GM23338 (cell line): Measurements from ENCODE around the gene NCOA1. TPM values are rescaled to one million over a fixed set of nuclear protein-coding genes. Genes with fewer than 3 reads are reported as not detected.

Source experiments
- ATAC-seq: fragments of 200-7000 bp; cut with Tn5 transposase; 3 replicates; pipeline ENCODE4 v1.9.1; 2020
- DNase-seq: peaks from one replicate; pipeline ENCODE4 v3.0.0-alpha.2; 2015; ENCODE audit warnings: low spot score
- H2AFZ ChIP-seq: fragments of 200-600 bp; sonication (generic); 2 replicates; pipeline ENCODE4 v1.8.0; 2016; ENCODE audit warnings: antibody characterized with exemption, mild to moderate bottlenecking, moderate library complexity
- H3F3A ChIP-seq: fragments of 200-600 bp; sonication (generic); replicated peaks from 2 replicates; pipeline ENCODE4 v1.8.0; 2017; ENCODE audit warnings: antibody characterized with exemption, mixed run types, low read depth
- H3K27ac ChIP-seq: fragments of 200-600 bp; sonication (generic); 2 replicates; pipeline ENCODE4 v1.6.1; 2016; ENCODE audit warnings: low read depth
- H3K27me3 ChIP-seq: fragments of 200-600 bp; sonication (generic); 2 replicates; pipeline ENCODE4 v1.8.0; 2016; ENCODE audit warnings: mild to moderate bottlenecking, mixed run types, moderate library complexity; ENCODE audit not compliant: insufficient read depth
- H3K36me3 ChIP-seq: fragments of 200-600 bp; sonication (generic); 2 replicates; pipeline ENCODE4 v1.8.0; 2016; ENCODE audit warnings: mild to moderate bottlenecking; ENCODE audit not compliant: insufficient read depth
- H3K4me1 ChIP-seq: fragments of 200-600 bp; sonication (generic); 2 replicates; pipeline ENCODE4 v1.8.0; 2016; ENCODE audit warnings: mild to moderate bottlenecking, moderate library complexity; ENCODE audit not compliant: insufficient read depth
- H3K4me2 ChIP-seq: fragments of 200-600 bp; sonication (generic); 2 replicates; pipeline ENCODE4 v1.7.1; 2017; ENCODE audit warnings: mixed run types
- H3K4me3 ChIP-seq: fragments of 200-600 bp; sonication (generic); 2 replicates; pipeline ENCODE4 v1.6.1; 2016; ENCODE audit warnings: mixed run types
- H3K79me2 ChIP-seq: fragments of 200-600 bp; sonication (generic); replicated peaks from 2 replicates; pipeline ENCODE4 v1.8.0; 2017; ENCODE audit warnings: mild to moderate bottlenecking; ENCODE audit not compliant: insufficient read depth
- H3K9me2 ChIP-seq: fragments of 200-600 bp; sonication (generic); 2 replicates; pipeline ENCODE4 v1.8.0; 2017; ENCODE audit not compliant: insufficient read depth
- H4K20me1 ChIP-seq: fragments of 200-600 bp; sonication (generic); replicated peaks from 2 replicates; pipeline ENCODE4 v1.8.0; 2017; ENCODE audit warnings: mild to moderate bottlenecking; ENCODE audit not compliant: insufficient read depth
- H3K27ac Mint-ChIP-seq: 2 replicates; pipeline ENCODE4 v1.8.0; 2020; ENCODE audit warnings: inconsistent platforms, mild to moderate bottlenecking, moderate library complexity, mixed read lengths
- H3K27me3 Mint-ChIP-seq: 3 replicates; pipeline ENCODE4 v1.8.0; 2022; ENCODE audit warnings: low read depth, mild to moderate bottlenecking, moderate library complexity, mixed read lengths, inconsistent platforms; ENCODE audit not compliant: insufficient read depth, poor library complexity
- H3K36me3 Mint-ChIP-seq: 3 replicates; pipeline ENCODE4 v1.8.0; 2021; ENCODE audit warnings: low read depth, mild to moderate bottlenecking, inconsistent platforms, moderate library complexity, mixed read lengths
- H3K4me1 Mint-ChIP-seq: 3 replicates; pipeline ENCODE4 v1.8.0; 2020; ENCODE audit warnings: mild to moderate bottlenecking, inconsistent platforms, mixed read lengths
- H3K4me3 Mint-ChIP-seq: 3 replicates; pipeline ENCODE4 v1.8.0; 2021; ENCODE audit warnings: moderate library complexity, mild to moderate bottlenecking, inconsistent platforms, mixed read lengths
- H3K9me3 Mint-ChIP-seq: 3 replicates; pipeline ENCODE4 v1.8.0; 2020; ENCODE audit warnings: moderate library complexity, mild to moderate bottlenecking, inconsistent platforms, mixed read lengths
- CREB1 ChIP-seq: fragments of 250-450 bp; sonication (Bioruptor Pico); IDR thresholded peaks from 2 replicates; pipeline ENCODE4 v1.5.0; 2020; ENCODE audit warnings: low read depth, mild to moderate bottlenecking, moderate library complexity
- NANOG ChIP-seq: IDR thresholded peaks from 2 replicates; pipeline ENCODE4 v1.6.1; 2016; ENCODE audit warnings: antibody characterized with exemption, borderline replicate concordance
- POLR2AphosphoS5 ChIP-seq: IDR thresholded peaks from 2 replicates; pipeline ENCODE4 v1.6.1; 2016; ENCODE audit warnings: antibody characterized with exemption, low read depth
- STAT1 ChIP-seq: IDR thresholded peaks from one replicate; pipeline ENCODE4 v1.6.1; 2016; ENCODE audit warnings: antibody characterized with exemption; ENCODE audit not compliant: unreplicated experiment
- polyA plus RNA-seq: library from polyadenylated mRNA; unstranded; fragments of >200 nt; fragmentation: Nextera tagmentation; extraction: Ambion mirVana; gene quantifications from 2 replicates; pipeline ENCODE4 v1.2.1, GENCODE V29; 2016
- total RNA-seq: library from RNA; depleted of rRNA; stranded (reverse); fragments of >200 nt; shearing (Covaris generic); gene quantifications from 2 replicates; pipeline ENCODE4 v1.2.3, GENCODE V29; 2014
- TF ChIP-seq, protein P1 (sequence below): IDR thresholded peaks from one replicate; pipeline ENCODE4 v1.6.1; 2018; ENCODE audit warnings: antibody characterized with exemption; ENCODE audit not compliant: unreplicated experiment
- TF ChIP-seq, protein P2 (sequence below), 2 experiments: fragments of 200-600 bp in 1 of 2; sonication (generic) in 1 of 2; conservative IDR thresholded peaks; 2 replicates each; pipeline versions ENCODE4 v1.5.1 to v1.6.1; 2016 to 2017; ENCODE audit warnings: antibody characterized with exemption in 2 of 2, low read depth in 2 of 2, mild to moderate bottlenecking in 2 of 2, moderate library complexity in 1 of 2
- TF ChIP-seq, protein P3 (sequence below): fragments of 250-450 bp; sonication (Bioruptor Pico); IDR thresholded peaks from 2 replicates; pipeline ENCODE4 v1.5.0; 2020; ENCODE audit warnings: mild to moderate bottlenecking, moderate library complexity

The NCOA1 gene
- total and polyA plus RNA-seq, 2 experiments from 2014 or later, result 7.1 to 15.1 TPM

DNA sequence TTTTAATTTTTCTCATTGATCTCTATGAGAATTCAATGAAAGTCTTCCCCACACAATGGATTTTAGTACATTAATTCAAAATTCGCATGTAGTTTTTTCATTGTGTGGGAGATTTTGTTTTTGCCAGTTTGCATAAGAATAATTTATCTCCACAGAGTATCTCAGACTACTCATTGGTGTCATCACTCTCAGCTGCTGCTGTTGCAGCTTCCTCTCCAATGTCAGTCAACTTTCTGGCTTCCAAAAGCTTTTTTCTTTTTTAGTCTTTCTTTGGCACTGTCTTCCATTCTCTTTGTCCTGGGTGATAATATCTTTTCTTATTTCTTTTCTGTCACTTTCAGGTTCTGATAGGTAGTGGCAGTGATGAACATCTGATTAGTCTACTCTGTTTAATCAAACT lies 251.7 kb downstream of the NCOA1 start:
- H3K79me2 ChIP-seq, result no peaks in the 10 kb centered on the region
- H3K36me3 Mint-ChIP-seq, result no peaks in the 10 kb centered on the region
- DNase-seq, result no peak
- no peaks in the 10 kb centered on the region for H3K27me3 Mint-ChIP-seq
- H3K27ac ChIP-seq, result no peak overlapping the region
- H3K4me2 ChIP-seq, result no peak overlapping the region
- no peaks in the 10 kb centered on the region for H3F3A ChIP-seq
- no peaks in the 10 kb centered on the region for H3K4me1 ChIP-seq
- ATAC-seq, result no peak
- H3K4me3 Mint-ChIP-seq, result no peak overlapping the region
- no peaks in the 10 kb centered on the region for H4K20me1 ChIP-seq
- H3K4me1 Mint-ChIP-seq, result no peaks in the 10 kb centered on the region
- no peak overlapping the region for H3K4me3 ChIP-seq
- TF ChIP-seq POLR2AphosphoS5, result no peak
- TF ChIP-seq STAT1, result no peak
- TF ChIP-seq, protein P1, sequence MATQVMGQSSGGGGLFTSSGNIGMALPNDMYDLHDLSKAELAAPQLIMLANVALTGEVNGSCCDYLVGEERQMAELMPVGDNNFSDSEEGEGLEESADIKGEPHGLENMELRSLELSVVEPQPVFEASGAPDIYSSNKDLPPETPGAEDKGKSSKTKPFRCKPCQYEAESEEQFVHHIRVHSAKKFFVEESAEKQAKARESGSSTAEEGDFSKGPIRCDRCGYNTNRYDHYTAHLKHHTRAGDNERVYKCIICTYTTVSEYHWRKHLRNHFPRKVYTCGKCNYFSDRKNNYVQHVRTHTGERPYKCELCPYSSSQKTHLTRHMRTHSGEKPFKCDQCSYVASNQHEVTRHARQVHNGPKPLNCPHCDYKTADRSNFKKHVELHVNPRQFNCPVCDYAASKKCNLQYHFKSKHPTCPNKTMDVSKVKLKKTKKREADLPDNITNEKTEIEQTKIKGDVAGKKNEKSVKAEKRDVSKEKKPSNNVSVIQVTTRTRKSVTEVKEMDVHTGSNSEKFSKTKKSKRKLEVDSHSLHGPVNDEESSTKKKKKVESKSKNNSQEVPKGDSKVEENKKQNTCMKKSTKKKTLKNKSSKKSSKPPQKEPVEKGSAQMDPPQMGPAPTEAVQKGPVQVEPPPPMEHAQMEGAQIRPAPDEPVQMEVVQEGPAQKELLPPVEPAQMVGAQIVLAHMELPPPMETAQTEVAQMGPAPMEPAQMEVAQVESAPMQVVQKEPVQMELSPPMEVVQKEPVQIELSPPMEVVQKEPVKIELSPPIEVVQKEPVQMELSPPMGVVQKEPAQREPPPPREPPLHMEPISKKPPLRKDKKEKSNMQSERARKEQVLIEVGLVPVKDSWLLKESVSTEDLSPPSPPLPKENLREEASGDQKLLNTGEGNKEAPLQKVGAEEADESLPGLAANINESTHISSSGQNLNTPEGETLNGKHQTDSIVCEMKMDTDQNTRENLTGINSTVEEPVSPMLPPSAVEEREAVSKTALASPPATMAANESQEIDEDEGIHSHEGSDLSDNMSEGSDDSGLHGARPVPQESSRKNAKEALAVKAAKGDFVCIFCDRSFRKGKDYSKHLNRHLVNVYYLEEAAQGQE, result no peak
- no peak for TF ChIP-seq CREB1 (CRISPR knock-in tag)
- TF ChIP-seq, protein P2, sequence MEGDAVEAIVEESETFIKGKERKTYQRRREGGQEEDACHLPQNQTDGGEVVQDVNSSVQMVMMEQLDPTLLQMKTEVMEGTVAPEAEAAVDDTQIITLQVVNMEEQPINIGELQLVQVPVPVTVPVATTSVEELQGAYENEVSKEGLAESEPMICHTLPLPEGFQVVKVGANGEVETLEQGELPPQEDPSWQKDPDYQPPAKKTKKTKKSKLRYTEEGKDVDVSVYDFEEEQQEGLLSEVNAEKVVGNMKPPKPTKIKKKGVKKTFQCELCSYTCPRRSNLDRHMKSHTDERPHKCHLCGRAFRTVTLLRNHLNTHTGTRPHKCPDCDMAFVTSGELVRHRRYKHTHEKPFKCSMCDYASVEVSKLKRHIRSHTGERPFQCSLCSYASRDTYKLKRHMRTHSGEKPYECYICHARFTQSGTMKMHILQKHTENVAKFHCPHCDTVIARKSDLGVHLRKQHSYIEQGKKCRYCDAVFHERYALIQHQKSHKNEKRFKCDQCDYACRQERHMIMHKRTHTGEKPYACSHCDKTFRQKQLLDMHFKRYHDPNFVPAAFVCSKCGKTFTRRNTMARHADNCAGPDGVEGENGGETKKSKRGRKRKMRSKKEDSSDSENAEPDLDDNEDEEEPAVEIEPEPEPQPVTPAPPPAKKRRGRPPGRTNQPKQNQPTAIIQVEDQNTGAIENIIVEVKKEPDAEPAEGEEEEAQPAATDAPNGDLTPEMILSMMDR (conservative IDR thresholded peaks at IDR 0.05; ENCODE audit: low read depth in 2 of 2), result no peak
- no peak for TF ChIP-seq NANOG
- TF ChIP-seq, protein P3, sequence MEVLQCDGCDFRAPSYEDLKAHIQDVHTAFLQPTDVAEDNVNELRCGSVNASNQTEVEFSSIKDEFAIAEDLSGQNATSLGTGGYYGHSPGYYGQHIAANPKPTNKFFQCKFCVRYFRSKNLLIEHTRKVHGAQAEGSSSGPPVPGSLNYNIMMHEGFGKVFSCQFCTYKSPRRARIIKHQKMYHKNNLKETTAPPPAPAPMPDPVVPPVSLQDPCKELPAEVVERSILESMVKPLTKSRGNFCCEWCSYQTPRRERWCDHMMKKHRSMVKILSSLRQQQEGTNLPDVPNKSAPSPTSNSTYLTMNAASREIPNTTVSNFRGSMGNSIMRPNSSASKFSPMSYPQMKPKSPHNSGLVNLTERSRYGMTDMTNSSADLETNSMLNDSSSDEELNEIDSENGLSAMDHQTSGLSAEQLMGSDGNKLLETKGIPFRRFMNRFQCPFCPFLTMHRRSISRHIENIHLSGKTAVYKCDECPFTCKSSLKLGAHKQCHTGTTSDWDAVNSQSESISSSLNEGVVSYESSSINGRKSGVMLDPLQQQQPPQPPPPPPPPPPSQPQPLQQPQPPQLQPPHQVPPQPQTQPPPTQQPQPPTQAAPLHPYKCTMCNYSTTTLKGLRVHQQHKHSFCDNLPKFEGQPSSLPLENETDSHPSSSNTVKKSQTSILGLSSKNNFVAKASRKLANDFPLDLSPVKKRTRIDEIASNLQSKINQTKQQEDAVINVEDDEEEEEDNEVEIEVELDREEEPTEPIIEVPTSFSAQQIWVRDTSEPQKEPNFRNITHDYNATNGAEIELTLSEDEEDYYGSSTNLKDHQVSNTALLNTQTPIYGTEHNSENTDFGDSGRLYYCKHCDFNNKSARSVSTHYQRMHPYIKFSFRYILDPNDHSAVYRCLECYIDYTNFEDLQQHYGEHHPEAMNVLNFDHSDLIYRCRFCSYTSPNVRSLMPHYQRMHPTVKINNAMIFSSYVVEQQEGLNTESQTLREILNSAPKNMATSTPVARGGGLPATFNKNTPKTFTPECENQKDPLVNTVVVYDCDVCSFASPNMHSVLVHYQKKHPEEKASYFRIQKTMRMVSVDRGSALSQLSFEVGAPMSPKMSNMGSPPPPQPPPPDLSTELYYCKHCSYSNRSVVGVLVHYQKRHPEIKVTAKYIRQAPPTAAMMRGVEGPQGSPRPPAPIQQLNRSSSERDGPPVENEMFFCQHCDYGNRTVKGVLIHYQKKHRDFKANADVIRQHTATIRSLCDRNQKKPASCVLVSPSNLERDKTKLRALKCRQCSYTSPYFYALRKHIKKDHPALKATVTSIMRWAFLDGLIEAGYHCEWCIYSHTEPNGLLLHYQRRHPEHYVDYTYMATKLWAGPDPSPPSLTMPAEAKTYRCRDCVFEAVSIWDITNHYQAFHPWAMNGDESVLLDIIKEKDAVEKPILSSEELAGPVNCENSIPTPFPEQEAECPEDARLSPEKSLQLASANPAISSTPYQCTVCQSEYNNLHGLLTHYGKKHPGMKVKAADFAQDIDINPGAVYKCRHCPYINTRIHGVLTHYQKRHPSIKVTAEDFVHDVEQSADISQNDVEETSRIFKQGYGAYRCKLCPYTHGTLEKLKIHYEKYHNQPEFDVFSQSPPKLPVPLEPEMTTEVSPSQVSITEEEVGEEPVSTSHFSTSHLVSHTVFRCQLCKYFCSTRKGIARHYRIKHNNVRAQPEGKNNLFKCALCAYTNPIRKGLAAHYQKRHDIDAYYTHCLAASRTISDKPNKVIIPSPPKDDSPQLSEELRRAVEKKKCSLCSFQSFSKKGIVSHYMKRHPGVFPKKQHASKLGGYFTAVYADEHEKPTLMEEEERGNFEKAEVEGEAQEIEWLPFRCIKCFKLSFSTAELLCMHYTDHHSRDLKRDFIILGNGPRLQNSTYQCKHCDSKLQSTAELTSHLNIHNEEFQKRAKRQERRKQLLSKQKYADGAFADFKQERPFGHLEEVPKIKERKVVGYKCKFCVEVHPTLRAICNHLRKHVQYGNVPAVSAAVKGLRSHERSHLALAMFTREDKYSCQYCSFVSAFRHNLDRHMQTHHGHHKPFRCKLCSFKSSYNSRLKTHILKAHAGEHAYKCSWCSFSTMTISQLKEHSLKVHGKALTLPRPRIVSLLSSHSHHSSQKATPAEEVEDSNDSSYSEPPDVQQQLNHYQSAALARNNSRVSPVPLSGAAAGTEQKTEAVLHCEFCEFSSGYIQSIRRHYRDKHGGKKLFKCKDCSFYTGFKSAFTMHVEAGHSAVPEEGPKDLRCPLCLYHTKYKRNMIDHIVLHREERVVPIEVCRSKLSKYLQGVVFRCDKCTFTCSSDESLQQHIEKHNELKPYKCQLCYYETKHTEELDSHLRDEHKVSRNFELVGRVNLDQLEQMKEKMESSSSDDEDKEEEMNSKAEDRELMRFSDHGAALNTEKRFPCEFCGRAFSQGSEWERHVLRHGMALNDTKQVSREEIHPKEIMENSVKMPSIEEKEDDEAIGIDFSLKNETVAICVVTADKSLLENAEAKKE (CRISPR knock-in tag), result no peak
- H3K27me3 ChIP-seq, result no peaks in the 10 kb centered on the region
- no peak overlapping the region for H3K27ac Mint-ChIP-seq
- no peaks in the 10 kb centered on the region for H3K36me3 ChIP-seq
- no peak overlapping the region for H2AFZ ChIP-seq
- no peaks in the 10 kb centered on the region for H3K9me3 Mint-ChIP-seq
- H3K9me2 ChIP-seq, result no peaks in the 10 kb centered on the region
